Measurements from ENCODE around the gene SLC1A5.

The SLC1A5 gene

GRCh38 chr19:46742926-46743480 lies 45.4 kb downstream of the SLC1A5 start:
- H3K4me2 ChIP-seq, result no peak overlapping the region
- no peak overlapping the region for H3K4me3 ChIP-seq (IDR thresholded peaks at IDR 0.05; ENCODE audit: insufficient read depth, low read depth, low read length)
- no peak for TF ChIP-seq CTCF (conservative IDR thresholded peaks at IDR 0.05; ENCODE audit: low read depth, low read length)
- H3K4me1 ChIP-seq (ENCODE audit: low read depth, poor library complexity, severe bottlenecking), result peaks cover 30% of the 10 kb centered on the region
- peaks cover 83% of the 10 kb centered on the region for H3K79me2 ChIP-seq (ENCODE audit: insufficient read depth, low read depth)
- no peaks in the 10 kb centered on the region for H3K36me3 ChIP-seq (ENCODE audit: insufficient read depth)
- H3K9ac ChIP-seq, result no peak overlapping the region
- H3K27ac ChIP-seq, result no peak overlapping the region
- H3K27me3 ChIP-seq (ENCODE audit: insufficient read depth, low read depth), result no peaks in the 10 kb centered on the region
- peaks cover 46% of the 10 kb centered on the region for H4K20me1 ChIP-seq (ENCODE audit: insufficient read depth)
- no peak overlapping the region for H2AFZ ChIP-seq (ENCODE audit: low read depth)

- Histone ChIP-seq H3K9ac (no peak overlapping the region), H3K27me3 (ENCODE audit: insufficient read depth, low read depth) (no peaks in the 10 kb centered on the region), H3K27ac (no peak overlapping the region), H3K4me3 (IDR thresholded peaks at IDR 0.05; ENCODE audit: insufficient read depth, low read depth, low read length) (no peak overlapping the region), H2AFZ (ENCODE audit: low read depth) (no peak overlapping the region), H4K20me1 (ENCODE audit: insufficient read depth) (peaks cover 46% of the 10 kb centered on the region), H3K36me3 (ENCODE audit: insufficient read depth) (no peaks in the 10 kb centered on the region), H3K4me2 (no peak overlapping the region), H3K4me1 (ENCODE audit: low read depth, poor library complexity, severe bottlenecking) (peaks cover 19% of the 10 kb centered on the region), H3K79me2 (ENCODE audit: insufficient read depth, low read depth) (peaks cover 88% of the 10 kb centered on the region)
- no peak for TF ChIP-seq CTCF (conservative IDR thresholded peaks at IDR 0.05; ENCODE audit: low read depth, low read length)
Measured at GRCh38 chr19:46741447-46741846, 46.9 kb downstream of the SLC1A5 start.

GRCh38 chr19:46739290-46739771 lies 49.1 kb downstream of the SLC1A5 start:
- Histone ChIP-seq H2AFZ (ENCODE audit: low read depth) (no peak overlapping the region), H3K4me1 (ENCODE audit: low read depth, poor library complexity, severe bottlenecking) (peaks cover 11% of the 10 kb centered on the region), H3K27me3 (ENCODE audit: insufficient read depth, low read depth) (no peaks in the 10 kb centered on the region), H4K20me1 (ENCODE audit: insufficient read depth) (peaks cover 40% of the 10 kb centered on the region), H3K36me3 (ENCODE audit: insufficient read depth) (no peaks in the 10 kb centered on the region; the same call in 1 of the 2 replicates), H3K79me2 (ENCODE audit: insufficient read depth, low read depth) (peaks cover 70% of the 10 kb centered on the region), H3K9ac (no peak overlapping the region), H3K27ac (no peak overlapping the region), H3K4me2 (no peak overlapping the region), H3K4me3 (IDR thresholded peaks at IDR 0.05; ENCODE audit: insufficient read depth, low read depth, low read length) (no peak overlapping the region)
- no peak for TF ChIP-seq CTCF (conservative IDR thresholded peaks at IDR 0.05; ENCODE audit: low read depth, low read length)

GRCh38 chr19:46737761-46738171 lies 50.6 kb downstream of the SLC1A5 start:
- H3K36me3 ChIP-seq (ENCODE audit: insufficient read depth), result no peaks in the 10 kb centered on the region; the same call in 1 of the 2 replicates
- no peak overlapping the region for H2AFZ ChIP-seq (ENCODE audit: low read depth)
- no peak for TF ChIP-seq CTCF (conservative IDR thresholded peaks at IDR 0.05; ENCODE audit: low read depth, low read length)
- no peaks in the 10 kb centered on the region for H3K27me3 ChIP-seq (ENCODE audit: insufficient read depth, low read depth)
- H3K9ac ChIP-seq, result no peak overlapping the region
- H3K4me1 ChIP-seq (ENCODE audit: low read depth, poor library complexity, severe bottlenecking), result peaks cover 2% of the 10 kb centered on the region
- H3K79me2 ChIP-seq (ENCODE audit: insufficient read depth, low read depth), result peaks cover 54% of the 10 kb centered on the region
- H4K20me1 ChIP-seq (ENCODE audit: insufficient read depth), result peaks cover 32% of the 10 kb centered on the region
- no peak overlapping the region for H3K4me3 ChIP-seq (IDR thresholded peaks at IDR 0.05; ENCODE audit: insufficient read depth, low read depth, low read length)
- H3K27ac ChIP-seq, result no peak overlapping the region
- H3K4me2 ChIP-seq, result no peak overlapping the region
